Activated CD8-positive, alpha-beta memory T cell treated with anti-CD3 and anti-CD28 coated beads, Interleukin-2, amount 50 U/mL, for 4 hours (primary cell): ENCODE data around the gene TTC38.
"Not testable (repeated sequence)": the region's sequence is repeated elsewhere in the genome, so short reads cannot be mapped to it uniquely, and the experiment has no call there.

Experiments used
- DNase-seq: peaks from one replicate; pipeline ENCODE4 v3.0.0-alpha.2; 2020

Gene TTC38

GRCh38 chr22:46297151-46297812, 29.5 kb downstream of the TTC38 start:
- DNase-seq: no peak

GRCh38 chr22:46299101-46299500, 31.3 kb downstream of the TTC38 start:
- DNase-seq: no peak

GRCh38 chr22:46300491-46300890, 32.7 kb downstream of the TTC38 start:
- DNase-seq: no peak

- no peak for DNase-seq
These were observed 35.6 kb downstream of the TTC38 start for GRCh38 chr22:46303347-46303965.

GRCh38 chr22:46308283-46308988, 40.6 kb downstream of the TTC38 start:
- no peak for DNase-seq

- DNase-seq: no peak
These were observed 41.8 kb downstream of the TTC38 start for GRCh38 chr22:46309526-46310085.

- DNase-seq: no peak
These were observed 44.2 kb downstream of the TTC38 start for GRCh38 chr22:46312056-46312455.

GRCh38 chr22:46312848-46313247, 45.0 kb downstream of the TTC38 start:
- not testable (repeated sequence) for DNase-seq

GRCh38 chr22:46315976-46316375, 48.2 kb downstream of the TTC38 start:
- no peak for DNase-seq

- DNase-seq: no peak
These were observed 49.8 kb downstream of the TTC38 start for GRCh38 chr22:46317646-46318045.

- no peak for DNase-seq
These were observed 50.8 kb downstream of the TTC38 start for GRCh38 chr22:46318576-46318975.

GRCh38 chr22:46319319-46319718, 51.5 kb downstream of the TTC38 start:
- no peak for DNase-seq

GRCh38 chr22:46320166-46320710, 52.4 kb downstream of the TTC38 start:
- no peak for DNase-seq

- DNase-seq: no peak
These were observed 53.0 kb downstream of the TTC38 start for GRCh38 chr22:46320716-46321386.

GRCh38 chr22:46322711-46323110, 54.9 kb downstream of the TTC38 start:
- no peak for DNase-seq

- DNase-seq: no peak
These were observed 55.4 kb downstream of the TTC38 start for GRCh38 chr22:46323162-46323561.

- no peak for DNase-seq
These were observed 58.4 kb downstream of the TTC38 start for GRCh38 chr22:46326066-46326680.

- DNase-seq: no peak
These were observed 60.1 kb downstream of the TTC38 start for GRCh38 chr22:46327691-46328465.

- no peak for DNase-seq
These were observed 61.0 kb downstream of the TTC38 start for GRCh38 chr22:46328797-46329196.

- DNase-seq: no peak
These were observed 61.8 kb downstream of the TTC38 start for GRCh38 chr22:46329616-46330015.

GRCh38 chr22:46330426-46330825, 62.6 kb downstream of the TTC38 start:
- DNase-seq: no peak

GRCh38 chr22:46331496-46331895, 63.7 kb downstream of the TTC38 start:
- DNase-seq: no peak
